Stimulated activated CD4-positive, alpha-beta T cell treated with anti-CD3 and anti-CD28 coated beads, Interleukin-2, amount 100 ng/mL, for 24 hours (primary cell): ENCODE measurements around the gene IQCM.
"Not testable (repeated sequence)": the region's sequence is repeated elsewhere in the genome, so short reads cannot be mapped to it uniquely, and the experiment has no call there.

Experiments used
- DNase-seq, 2 donors: peaks; one replicate each; pipeline ENCODE4 v3.0.0-alpha.2; 2020

The IQCM gene

DNA sequence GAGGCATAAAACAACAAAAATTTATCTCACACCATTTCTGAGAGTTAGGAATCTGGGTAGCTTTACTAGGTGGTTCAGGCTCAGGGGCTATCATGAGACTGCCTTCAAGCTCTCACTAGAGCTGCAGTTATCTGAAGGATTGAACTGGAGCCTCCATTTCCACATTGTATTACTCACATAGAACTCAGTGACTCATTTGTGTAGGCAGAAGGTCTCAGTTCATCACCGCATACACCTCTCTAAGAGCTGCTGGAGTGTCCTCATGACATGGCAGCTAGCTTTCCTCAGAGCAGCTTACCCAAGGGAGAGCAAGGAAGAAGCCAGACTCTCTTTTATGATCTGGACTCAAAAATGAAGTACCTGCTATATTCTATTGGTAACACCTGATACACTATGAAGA lies 389.2 kb downstream of the IQCM start:
- no peak for DNase-seq

DNA sequence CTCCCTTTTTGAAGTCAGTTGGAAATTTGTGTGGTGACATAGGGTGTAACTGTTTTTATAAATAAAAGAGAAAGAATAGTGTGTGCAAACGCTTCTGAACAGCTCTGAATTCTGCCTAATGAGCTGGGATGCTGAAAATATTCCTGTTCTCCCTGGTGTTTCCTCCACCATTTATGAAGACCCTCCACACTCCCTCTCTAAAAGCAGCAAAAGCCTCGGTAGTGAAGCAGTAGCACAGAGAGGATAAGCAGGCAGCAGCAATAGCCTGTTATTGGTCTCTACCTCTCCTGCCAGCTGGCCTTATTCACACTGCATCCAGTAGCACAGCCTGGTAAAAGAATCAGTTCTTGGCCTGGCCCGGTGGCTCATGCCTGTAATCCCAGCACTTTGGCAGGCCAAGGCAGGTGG lies 406.1 kb downstream of the IQCM start:
- no peak for DNase-seq

DNA sequence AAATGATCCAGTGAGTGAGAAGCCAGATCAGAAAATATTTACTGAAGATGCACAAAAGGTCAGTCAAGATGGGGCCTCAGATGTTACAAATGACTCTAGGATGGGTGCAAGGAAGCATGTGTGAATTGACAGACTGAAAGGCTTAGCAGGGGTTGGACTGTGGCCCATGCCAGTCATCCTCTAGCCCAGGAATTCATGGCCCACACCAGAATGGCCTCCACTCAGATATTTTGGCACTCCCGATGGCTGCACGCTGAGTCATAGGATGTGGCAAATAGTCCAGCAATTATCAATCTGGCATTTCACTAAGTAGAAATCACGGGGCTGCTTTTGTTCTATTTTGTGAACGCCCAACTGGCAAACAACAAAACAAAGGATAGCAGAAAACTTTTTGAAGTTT lies 406.5 kb downstream of the IQCM start:
- no peak for DNase-seq

DNA sequence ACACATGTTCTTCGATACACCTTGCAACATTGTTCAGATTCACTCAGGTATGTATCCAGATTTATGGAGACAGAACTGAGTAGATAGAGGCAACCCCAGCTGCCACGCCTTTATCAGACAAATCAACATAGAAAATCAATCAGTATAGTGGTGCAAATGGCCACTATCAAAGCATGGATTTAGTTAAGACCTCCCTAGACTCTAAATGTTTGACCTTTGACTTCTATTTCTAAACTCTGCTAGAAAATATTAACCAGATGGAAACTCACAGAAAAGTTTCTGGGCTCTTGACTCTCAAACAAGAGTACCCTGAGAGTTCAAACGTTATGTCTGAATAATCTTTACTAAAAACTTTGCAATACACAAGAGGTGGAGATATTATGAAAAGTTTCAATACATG lies 411.5 kb downstream of the IQCM start:
- DNase-seq: no peak

DNA sequence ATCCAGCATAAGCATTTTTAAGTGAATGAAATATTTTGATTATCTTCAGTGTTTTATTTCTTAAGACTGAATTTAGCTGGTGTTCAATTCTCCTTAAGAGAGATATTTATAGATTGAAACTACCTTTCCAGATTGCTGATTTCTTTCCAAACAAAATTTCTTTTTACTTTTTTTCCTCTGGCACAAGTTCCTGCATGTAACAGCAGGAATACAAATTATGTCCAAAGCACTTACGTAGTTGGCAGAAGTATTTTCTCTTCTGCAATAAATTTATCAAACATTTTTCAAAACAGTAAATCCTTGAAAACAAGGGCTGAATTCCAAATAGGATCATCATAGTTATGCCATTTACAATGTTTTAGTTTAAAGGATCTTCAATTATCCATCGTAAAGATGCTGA lies 412.6 kb downstream of the IQCM start:
- no peak for DNase-seq

DNA sequence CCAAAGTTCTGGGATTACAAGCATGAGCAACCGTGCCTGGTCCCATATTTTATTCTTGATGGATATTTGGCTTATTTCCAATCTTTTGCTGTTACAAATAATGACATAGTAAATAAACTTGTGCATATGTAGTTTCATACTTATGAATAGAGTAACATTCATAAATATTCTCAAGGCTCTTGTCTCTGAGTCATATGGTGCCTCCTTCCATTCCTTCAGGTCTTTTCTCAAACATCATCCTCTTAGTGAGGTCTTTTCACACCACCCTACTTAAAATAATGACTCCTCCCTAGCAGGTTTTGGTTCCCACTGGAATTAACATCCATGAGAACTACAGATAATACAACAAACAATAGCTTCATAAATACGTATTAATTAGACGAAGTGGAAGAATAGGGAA lies 416.6 kb downstream of the IQCM start:
- no peak for DNase-seq

DNA sequence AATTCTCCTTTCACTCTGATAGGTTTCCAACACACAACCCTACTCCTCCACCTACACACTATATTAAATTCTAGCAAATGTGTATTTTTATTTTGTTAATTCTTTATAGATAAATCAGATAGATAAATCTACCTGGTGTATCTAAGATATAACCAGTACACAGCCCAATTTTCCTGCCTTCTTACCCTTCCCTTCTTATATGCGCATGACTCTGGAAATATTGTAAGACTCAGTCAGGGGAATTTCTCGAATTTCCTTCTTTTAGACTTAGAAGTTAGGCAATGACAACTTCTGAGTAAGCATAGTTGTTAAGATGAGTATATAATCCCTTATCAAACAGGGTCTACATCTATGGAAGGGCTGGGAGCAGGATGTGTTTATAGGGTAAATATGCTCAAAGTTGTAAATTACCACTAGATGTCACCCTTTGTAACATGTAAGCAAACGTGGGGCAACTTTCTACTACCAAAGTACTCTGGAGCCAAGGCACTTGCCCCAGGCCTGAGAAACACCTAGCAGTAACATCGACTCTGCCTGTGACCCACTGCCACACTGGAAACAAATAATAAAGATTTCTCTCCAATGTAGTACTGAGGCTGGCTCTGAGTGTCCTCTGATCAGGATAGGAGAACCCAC lies 444.7 kb downstream of the IQCM start:
- DNase-seq: no peak

DNA sequence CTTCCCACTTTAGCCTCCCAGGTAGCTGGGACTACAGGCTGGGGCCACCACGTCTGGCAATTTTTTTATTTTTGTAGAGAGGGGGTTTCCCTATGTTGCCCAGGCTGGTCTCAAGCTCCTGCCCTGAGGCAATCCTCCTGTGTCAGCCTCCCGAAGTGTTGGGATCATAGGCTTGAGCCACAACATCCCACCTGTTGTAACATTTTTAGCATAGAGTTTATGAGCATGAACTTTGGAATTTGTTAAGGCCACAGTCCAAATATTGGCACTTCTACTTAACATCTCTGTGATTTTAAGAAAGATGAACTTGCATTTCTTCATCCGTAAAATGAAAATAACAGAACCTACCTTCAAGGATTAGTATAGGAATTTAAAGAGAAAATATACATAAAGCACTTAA lies 445.6 kb downstream of the IQCM start:
- DNase-seq: no peak

DNA sequence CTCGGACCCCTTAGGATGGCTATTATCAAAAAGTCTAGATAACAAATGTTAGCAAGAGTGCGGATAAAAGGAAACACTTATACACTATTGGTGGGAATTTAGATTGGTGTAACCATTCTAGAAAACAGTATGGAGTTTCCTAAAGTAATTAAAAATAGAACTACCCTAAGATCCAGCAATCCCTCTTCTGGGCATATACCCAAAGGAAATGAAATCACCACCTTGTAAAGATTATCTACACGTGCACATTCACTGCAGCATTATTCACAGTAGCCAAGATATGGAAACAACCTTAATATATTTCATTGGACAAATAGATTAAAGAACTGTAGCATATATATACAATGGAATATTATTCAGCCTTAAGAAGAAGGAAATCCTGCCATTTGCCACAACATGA lies 462.4 kb downstream of the IQCM start:
- no peak for DNase-seq

DNA sequence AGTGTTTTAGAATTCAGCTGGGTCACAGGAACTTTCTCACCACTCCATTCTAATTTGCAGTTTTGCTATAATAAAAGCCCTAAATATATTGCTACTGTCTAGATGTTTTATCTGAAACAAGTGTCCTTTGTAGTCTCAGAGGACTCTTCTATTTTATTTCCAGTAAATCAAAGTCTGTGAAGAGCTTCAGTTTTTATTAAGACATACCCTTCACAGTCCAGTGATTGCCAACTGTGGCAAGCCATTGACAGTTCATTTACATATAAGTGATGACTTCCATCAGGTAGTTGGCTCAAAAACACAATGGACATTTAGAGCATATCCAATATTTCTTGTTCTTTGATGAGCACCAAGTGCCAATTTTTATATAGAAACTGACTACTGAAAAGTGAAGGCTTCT lies 466.1 kb downstream of the IQCM start:
- DNase-seq: no peak

DNA sequence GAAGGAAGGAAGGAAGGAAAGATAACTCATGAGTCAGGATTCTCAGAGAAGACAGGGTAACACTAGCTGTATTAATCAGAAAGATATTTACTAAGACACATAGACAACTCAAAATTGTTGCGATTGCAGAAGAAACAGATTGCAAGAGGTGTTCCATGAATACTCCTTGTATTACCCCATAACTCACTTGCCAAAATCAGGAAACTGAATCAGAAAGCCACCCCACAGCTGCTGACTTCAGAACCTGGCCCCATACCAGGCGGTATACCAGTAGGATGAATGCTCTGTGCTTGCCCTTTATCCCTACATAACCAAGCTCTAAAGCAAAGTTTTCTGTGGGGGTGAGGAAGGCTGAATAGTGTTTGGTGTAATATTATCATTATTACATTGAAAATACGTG lies 468.5 kb downstream of the IQCM start:
- no peak for DNase-seq

DNA sequence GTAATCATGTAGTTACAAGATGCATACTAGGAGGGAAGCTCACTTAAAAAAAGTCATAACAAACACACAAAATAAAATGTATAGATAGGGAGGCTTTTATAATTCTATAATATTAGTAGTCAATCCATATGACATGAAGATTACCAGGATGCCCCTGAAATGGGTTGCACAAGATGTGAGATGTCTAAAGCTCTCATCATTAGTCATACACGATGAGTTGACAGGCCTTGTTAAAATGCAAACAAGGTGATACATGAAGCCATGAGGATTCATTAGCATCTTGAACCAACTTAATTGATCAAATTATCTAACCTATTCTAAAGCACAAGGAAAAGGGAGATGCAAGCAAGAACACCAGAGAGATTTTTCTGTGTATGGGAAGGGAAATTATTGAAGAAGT lies 470.2 kb downstream of the IQCM start:
- DNase-seq: no peak

DNA sequence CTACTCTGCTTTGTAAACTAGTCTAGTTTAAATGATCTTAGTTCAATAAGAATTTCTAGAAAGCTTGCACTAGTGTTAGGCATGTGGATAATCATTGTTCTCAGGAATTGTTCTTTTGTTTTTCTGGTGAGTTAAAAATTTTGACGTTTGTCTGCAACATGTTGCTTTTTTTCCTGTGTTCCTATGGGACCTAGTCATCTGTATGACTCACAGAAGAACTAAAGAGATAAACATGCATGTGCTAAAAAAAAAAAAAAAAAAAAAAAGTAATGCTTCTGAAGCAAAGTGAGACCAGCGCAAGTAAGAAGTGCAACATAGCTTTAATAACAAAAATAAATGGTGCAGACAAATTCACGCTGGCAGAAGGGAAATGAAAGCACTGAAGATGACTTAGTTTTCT lies 471.2 kb downstream of the IQCM start:
- DNase-seq: no peak

DNA sequence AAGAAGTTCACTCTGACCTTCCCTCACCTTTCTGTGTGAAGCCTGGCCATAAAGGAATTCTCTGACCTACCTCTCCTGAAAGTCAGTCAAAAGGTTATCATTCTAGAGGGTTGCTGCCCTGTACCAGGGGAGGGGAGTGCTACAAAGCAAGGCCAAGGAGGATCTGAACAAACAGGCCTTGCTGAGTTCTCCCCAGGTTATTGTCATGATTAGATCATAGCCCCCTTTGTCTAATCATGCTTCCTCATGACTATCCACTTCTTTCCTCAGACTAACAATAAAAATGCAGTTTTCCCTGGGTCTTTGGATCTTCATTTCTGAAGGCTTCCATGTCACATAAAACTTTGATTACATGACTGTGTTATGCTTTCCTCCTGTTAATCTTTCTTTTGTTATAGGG lies 472.0 kb downstream of the IQCM start:
- no peak for DNase-seq

DNA sequence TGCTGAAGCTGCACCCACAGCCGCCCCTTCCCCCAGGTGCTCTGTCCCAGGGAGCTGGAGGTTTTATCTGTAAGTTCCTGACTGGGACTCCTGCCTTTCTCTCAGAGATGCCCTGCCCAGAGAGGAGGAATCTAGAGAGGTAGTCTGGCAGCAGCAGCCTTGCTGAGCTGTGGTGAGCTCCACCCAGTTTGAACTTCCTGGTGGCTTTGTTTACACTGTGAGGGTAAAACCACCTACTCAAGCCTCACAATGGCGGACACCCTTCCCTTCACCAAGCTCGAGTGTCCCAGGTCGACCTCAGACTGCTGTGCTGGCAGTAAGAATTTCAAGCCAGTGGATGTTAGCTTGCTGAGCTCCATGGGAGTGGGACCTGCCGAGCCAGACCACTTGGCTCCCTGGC lies 474.5 kb downstream of the IQCM start:
- DNase-seq: not testable (repeated sequence)

DNA sequence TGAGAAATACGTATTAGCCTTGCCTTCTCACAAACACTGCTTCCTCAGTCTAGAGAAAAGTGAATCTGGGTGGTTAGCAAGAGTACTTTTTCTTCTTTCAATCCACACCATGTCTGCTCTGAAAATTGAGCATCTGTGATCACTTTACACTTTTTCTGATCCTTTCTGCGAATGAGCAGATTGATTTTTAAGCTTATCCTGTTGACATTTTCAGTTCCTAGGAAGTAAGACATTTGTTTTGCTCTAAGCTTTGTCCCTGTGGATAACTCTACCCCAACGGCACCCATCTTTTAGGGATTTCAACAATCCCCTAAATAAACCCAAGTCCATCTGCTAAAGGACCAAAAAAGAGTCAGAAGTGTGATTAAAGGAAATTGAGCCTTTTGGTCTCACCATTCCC lies 487.5 kb downstream of the IQCM start:
- DNase-seq: no peak

DNA sequence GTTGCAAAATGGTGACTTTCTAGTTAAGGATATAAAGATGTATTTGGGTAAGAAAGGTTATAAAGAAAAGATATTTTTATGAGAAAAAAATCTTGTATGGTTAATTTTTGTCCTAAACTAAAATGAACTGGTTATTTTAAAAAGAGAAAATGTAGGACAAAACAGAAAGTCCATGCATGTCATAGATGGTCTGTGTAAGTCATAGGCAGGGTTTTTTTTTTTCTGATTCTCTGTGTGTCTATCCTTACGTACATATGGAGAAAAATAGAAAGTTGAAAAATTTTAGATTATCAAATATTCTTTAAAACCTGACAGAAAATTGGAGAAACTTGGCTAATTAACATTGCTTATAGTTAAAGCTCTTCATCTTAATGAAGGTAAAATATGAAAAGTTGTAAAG lies 493.4 kb downstream of the IQCM start:
- DNase-seq: no peak

DNA sequence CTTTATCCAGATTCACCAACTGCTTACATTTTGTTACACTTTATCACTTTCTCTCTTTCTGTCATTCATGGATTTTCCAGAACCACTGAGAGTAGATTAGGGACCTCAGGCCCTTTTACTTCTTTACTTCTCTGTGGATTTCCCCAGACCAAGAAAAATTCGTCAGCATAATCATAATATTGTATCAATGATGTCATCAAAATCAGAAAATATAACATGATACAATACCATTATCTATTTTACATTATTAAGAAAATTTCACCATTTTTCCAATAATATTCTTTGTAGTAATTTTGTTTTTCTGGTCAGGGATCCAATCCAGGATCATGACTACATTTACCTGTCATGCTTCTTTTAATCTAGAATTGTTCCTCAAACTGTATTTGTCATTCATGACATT lies 494.2 kb downstream of the IQCM start:
- no peak for DNase-seq

DNA sequence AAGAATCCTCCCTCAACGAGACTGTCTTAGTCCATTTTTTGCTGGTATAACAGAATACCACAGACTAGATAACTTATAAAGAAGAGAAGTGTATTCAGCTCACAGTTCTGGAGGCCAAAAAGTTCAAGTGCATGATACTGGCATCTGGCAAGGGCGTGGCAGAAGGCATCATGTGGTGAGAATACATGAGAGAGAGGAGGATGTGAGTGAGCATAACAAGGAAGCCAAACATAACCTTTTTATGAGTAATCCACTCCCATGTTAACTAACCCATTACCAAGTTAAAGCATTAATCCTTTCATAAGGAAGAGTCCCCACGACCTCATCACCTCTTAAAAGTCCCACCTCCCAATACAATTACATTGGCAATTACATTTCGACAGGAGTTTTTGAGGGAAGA lies 504.6 kb downstream of the IQCM start:
- no peak for DNase-seq

DNA sequence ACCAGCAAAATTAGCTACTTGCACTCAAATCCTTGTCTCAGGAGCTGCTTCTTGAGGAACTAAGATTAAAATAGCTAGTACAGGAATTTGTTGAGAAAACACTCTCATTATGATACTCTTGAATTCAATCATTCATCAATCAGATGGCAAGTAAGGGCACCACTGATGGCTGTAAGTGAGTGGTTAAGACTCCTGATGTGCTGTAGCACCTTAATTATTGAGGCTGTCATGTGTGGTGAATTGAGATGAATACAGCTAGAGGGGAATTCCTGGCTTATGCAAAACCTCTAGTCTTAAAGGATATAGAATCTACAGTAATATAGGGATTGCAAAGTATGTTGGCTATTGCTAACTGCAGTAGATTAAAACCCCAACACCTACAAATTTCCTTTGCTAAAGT lies 509.1 kb downstream of the IQCM start:
- DNase-seq: no peak
